ENCODE results near the gene SH3BP5L.
"Not testable (repeated sequence)": the region's sequence is repeated elsewhere in the genome, so short reads cannot be mapped to it uniquely, and the experiment has no call there.

Gene SH3BP5L

DNA sequence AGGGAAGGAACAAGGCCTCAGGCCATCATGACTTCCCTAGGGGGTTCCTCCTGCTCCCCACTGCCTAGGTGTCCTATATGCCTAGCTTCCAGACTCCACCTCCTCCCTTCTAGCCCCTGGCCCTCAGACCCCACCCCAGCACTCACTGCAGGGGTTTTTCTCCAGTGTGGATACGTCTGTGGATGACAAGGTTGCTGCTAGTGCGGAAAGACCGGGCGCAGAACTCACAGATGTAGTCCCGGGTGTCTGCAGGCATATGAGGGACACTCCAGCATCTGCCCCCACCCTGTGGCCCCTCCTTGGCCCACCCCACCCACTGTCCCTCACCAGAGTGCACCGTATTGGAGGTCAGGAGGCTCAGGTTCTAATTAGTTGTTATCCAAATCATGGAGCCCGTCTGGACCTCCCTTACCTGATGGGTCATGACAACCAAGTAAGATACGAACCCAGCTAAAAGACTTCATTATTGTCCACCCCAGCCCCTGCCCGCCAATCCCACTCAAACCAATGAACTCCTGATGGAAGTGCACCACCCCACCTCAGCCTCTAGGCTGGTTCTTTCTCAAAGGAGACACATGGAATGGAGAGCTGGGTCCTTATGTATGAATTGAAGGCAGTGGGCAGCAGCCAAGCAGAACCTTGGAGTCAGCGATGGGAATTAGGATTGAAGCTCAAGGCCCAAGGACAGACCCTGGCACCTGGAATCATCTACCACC lies 25.0 kb upstream of the SH3BP5L start:
- no peak for DNase-seq (ENCODE audit: low spot score)

DNA sequence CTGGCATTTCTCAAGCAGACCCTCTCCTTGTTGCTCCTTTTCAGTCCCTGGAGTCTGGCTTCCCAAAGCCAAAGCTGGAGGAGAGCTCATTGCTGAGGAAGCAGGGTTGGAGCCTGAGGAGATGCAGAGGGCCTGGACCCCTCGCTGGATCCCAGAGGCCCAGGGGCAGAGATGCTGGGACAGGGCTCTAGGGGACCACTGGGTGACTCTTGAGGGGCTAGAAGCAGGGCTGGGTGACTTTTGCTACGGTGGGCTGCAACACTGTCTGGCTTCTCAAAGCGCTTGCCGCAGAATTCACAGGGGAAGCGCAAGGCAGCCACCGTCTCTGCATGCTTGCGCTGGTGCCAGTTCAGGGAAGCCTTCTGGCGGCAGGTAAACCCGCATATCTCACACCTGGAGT lies 24.4 kb upstream of the SH3BP5L start:
- no peak for DNase-seq (ENCODE audit: low spot score)

- no peak for DNase-seq (ENCODE audit: low spot score)
Measured at GRCh38 chr1:248849637-248850036, 23.9 kb upstream of the SH3BP5L start.

- DNase-seq (ENCODE audit: low spot score), result no peak
Measured at GRCh38 chr1:248849152-248849551, 23.4 kb upstream of the SH3BP5L start.

DNA sequence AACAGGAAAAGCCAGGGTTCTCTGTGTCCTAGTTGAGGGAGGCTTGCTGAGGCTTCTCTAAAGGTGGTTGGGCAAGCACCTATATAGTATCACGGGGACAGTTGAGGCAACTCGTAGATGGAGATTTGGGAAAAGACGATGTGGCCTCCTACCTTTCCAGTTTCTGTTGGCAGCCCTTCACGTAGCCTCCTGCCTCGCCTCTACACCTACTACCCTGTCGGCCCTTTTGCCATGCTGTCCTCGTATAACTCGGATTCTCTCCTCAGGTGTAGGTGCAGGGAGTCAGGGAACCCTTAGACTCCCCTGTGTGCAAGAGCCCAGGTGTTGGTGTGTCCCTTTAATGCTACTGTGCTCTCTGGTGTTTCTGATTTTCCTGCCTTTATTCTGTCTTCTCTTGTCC lies 22.9 kb upstream of the SH3BP5L start:
- no peak for DNase-seq (ENCODE audit: low spot score)

DNA sequence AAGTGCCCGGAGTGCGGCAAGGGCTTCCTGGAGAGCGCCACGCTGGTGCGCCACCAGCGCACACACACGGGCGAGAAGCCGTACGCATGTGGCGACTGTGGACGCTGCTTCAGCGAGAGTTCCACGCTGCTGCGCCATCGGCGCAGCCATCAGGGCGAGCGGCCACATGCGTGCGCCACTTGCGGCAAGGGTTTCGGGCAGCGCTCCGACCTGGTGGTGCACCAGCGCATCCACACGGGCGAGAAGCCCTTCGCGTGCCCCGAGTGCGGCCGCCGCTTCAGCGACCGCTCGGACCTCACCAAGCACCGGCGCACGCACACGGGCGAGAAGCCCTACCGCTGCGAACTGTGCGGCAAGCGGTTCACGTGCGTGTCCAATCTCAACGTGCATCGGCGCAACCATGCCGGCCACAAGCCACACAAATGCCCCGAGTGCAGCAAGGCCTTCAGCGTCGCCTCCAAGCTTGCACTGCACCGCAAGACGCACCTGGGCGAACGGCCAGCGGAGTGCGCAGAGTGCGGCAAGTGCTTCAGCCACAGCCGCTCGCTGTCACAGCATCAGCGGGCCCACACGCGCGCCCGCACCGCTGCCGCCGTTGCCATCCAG lies 22.3 kb upstream of the SH3BP5L start:
- DNase-seq (ENCODE audit: low spot score), result no peak

- DNase-seq (ENCODE audit: low spot score), result no peak
Measured at GRCh38 chr1:248847181-248847955, 21.7 kb upstream of the SH3BP5L start.

GRCh38 chr1:248844526-248844925 lies 18.8 kb upstream of the SH3BP5L start:
- no peak for DNase-seq (ENCODE audit: low spot score)

DNA sequence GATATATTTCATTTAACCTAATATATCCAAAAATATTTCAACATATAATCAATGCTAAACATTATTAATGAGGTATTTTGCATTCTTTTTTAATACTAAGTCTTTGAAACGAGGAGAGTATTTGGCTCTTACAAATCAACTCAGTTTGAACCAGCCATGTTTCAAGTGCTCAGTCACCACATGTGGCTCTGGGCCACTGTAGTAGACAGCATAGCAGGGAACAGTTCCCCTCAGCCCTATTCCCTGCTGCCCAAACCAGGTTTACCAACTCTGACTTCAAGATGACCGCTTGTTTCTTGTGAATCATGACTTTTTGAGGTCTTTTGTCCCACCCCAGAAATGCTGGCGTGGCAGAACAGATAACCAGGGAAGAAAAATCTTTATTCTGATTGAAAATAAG lies 18.0 kb upstream of the SH3BP5L start:
- no peak for DNase-seq (ENCODE audit: low spot score)

GRCh38 chr1:248842781-248843331 lies 17.1 kb upstream of the SH3BP5L start:
- no peak for DNase-seq (ENCODE audit: low spot score)

GRCh38 chr1:248841702-248842395 lies 16.1 kb upstream of the SH3BP5L start:
- DNase-seq (ENCODE audit: low spot score), result peak; percentile 44

DNA sequence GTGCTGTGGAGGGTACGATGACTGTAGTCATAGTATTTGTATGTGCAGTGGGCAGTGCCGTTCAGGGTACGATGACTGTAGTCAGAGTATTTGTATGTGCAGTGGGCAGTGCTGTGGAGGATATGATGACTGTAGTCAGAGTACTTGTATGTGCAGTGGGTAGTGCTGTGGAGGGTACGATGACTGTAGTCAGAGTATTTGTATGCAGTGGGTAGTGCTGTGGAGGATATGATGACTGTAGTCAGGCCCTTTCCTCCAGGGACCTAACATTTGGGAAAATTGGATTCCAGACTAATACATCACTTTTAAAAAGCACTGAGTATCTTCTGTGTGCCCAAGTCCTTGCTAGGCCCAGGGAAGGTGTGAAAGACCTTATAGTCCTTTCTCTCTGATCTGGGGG lies 15.2 kb upstream of the SH3BP5L start:
- DNase-seq (ENCODE audit: low spot score), result no peak

- DNase-seq (ENCODE audit: low spot score), result no peak
Measured at GRCh38 chr1:248839168-248839555, 13.4 kb upstream of the SH3BP5L start.

DNA sequence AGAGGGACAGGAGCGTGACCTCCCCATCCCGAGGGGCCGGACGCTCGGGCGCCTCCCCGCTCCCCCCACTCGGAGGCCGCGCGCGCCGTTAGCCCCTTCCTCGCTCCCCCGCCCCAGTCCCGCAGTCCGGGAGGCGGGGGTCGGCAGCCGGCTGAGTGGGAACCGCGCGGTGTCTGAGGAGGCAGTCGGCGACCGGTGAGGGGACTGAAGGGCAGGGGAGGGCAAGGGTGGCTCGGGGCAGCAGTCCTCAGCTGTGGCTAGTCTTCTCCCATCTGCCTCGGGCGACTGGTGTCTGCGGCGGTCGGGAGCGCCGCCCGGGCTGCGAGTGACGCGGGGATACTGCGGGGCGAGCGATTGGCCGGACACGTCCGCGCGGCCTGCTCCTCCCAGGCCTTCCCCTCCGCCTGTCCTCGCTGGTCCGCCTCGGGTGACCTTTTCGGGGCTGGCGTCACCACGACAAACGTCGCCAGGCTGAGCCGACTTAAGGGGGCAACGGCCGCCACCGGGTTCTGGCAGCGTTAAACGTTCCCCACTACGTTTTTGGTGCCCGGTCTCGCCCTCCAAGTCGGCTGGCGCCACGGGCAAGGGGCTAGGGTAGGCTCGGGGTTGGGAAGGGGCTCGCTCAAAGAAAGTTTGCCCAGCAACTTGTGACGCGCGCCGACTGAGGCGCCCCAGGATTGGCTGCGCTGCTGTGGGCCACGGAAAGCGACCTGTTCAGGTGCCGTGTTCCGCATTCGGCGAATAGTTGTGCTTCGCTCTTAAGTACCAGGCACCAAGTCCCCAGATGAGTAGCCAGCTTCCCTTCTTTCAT lies 12.8 kb upstream of the SH3BP5L start:
- DNase-seq (ENCODE audit: low spot score), result peak; percentile 91

GRCh38 chr1:248837781-248838356 lies 12.2 kb upstream of the SH3BP5L start, which contains the start of gene ZNF672:
Gene ZNF672 (plus strand): TSS chr1:248838224. CDS start chr1:248847275, 9,051 bp downstream.
- peak; percentile 99 for DNase-seq (ENCODE audit: low spot score)

DNA sequence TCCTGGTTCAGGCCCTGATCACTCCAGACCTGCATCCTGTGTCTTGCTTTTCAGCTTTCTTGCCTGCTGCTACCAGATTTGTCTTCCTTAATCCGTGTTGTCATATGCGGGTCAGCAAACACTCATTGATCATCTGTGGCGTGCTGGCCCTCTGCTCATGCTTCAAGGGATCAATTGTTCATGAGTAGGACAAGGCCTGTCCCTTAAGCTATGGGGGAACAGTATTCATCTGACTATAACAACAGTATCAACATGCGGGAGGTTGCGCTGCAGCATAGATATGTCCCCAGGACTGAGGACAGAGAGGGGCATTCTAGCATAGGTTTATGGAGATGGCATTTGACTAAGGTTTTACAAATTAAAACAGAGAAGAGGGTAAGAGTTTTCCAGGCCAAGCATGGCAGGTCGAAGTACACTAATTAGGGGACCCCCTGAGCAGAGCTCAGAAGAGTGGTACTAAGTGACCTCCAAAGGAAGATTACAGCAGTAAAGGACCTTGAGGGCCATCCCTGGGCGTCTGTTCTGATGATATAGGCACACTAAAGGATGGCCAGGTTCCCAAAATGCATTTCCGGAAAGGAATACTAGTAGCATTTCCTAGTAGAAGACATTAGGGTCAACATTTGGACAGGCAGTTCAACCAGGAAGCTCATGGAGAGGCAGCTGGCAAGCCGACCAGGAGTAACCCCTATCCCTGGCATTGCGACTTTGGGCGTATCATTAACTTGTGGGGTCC lies 11.5 kb upstream of the SH3BP5L start:
- DNase-seq (ENCODE audit: low spot score), result no peak

DNA sequence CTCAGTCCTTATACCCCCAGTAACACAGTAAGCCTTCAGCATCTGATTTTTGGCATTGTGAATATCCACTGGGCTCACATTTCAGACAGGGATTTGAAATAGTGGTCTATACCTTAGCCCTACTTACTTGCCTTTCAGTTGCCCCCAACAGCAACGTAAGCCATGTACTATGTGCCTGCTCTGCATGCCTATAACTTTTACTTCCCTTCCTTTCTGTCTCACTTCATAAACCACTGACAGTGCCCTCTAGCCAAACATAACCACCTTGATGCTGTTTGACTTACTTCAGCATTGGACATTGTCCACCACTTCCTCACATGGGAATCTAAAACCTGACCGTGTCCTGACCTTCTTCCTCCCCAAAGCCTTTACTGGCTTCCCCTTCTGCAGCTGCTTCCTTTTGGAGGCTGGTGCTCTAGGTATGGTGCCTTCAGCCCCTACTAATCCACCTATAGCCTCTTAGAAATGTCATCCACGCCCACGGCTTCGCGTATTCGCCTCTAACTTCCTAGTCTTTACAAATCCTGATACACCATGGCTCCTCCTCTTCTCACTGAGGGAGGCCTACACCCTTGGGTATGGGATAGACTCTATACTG lies 8.7 kb upstream of the SH3BP5L start:
- no peak for DNase-seq (ENCODE audit: low spot score)

GRCh38 chr1:248831842-248832241 lies 6.1 kb upstream of the SH3BP5L start:
- DNase-seq (ENCODE audit: low spot score), result no peak

- not testable (repeated sequence) for DNase-seq (ENCODE audit: low spot score)
Measured at GRCh38 chr1:248830718-248831017, 5.0 kb upstream of the SH3BP5L start.

DNA sequence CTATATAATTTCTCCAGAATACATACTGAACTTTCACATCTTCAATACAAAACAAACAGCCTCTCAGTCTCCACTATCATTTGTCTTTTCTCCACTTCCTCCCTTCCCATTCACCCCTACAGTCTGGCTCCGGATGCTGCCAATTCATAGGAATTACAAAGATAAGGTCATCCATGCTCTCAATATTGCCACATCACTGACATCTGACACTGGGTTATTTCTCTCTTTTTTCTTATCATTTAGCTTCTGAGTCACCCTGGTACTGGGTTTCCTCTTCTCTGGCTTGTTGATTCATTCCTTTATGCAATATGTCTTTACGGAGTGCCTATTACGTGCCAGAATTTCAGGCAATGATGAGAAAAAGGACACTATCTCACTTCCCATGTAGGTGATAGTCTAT lies 3.1 kb upstream of the SH3BP5L start:
- no peak for DNase-seq (ENCODE audit: low spot score)

Data from cerebellar cortex (tissue), 1 donor.